H1 (cell line): ENCODE measurements around the gene SORD. TPM values are rescaled to one million over a fixed set of nuclear protein-coding genes. Genes with fewer than 3 reads are reported as not detected.

Experiments
- CTCF ChIA-PET: fragments of 300-600 bp; sonication (Branson Sonifier 250); formaldehyde crosslinking; loops from one replicate; lab custom pipeline; 2021; ENCODE audit not compliant: partially characterized antibody; lab: Charles Lee
- POLR2A ChIA-PET: fragments of 300-600 bp; sonication (Branson Sonifier 250); formaldehyde crosslinking; loops from one replicate; lab custom pipeline; 2021; ENCODE audit warnings: inconsistent platforms; ENCODE audit not compliant: partially characterized antibody; lab: Charles Lee
- DNase-seq, 2 experiments: peaks; one replicate each; pipeline versions ENCODE4 v3.0.0 to v3.0.0-alpha.2; 2010 to 2022; ENCODE audit warnings: low spot score in 2 of 2, low read depth in 1 of 2, mixed read lengths in 1 of 2
- FAIRE-seq: peaks from 2 replicates; lab custom pipeline; 2011; peaks lifted over from hg19 to GRCh38; lab: Jason Lieb, UNC
- H2AFZ ChIP-seq: 2 replicates; pipeline ENCODE4 v1.8.1; 2012; ENCODE audit warnings: low read length, inconsistent platforms
- H2AK5ac ChIP-seq: 2 replicates; pipeline ENCODE4 v1.6.1; 2013; ENCODE audit warnings: low read depth, low read length
- H2BK120ac ChIP-seq: replicated peaks from 2 replicates; pipeline ENCODE3; 2013; ENCODE audit warnings: low read depth, low read length, inconsistent platforms
- H2BK12ac ChIP-seq: 2 replicates; pipeline ENCODE4 v1.6.1; 2013; ENCODE audit warnings: low read depth, low read length
- H2BK15ac ChIP-seq: 2 replicates; pipeline ENCODE4 v1.6.1; 2013; ENCODE audit warnings: low read length
- H2BK20ac ChIP-seq: 2 replicates; pipeline ENCODE4 v1.6.1; 2013; ENCODE audit warnings: low read length
- H2BK5ac ChIP-seq: 2 replicates; pipeline ENCODE4 v1.6.1; 2013; ENCODE audit warnings: low read depth, low read length
- H3K14ac ChIP-seq: 2 replicates; pipeline ENCODE4 v1.6.1; 2013; ENCODE audit warnings: inconsistent platforms; ENCODE audit not compliant: insufficient read length
- H3K18ac ChIP-seq: 2 replicates; pipeline ENCODE4 v1.6.1; 2013; ENCODE audit warnings: low read length; ENCODE audit errors: extremely low read depth
- H3K23ac ChIP-seq: 2 replicates; pipeline ENCODE4 v1.6.1; 2013; ENCODE audit warnings: inconsistent platforms; ENCODE audit not compliant: insufficient read length
- H3K23me2 ChIP-seq: 2 replicates; pipeline ENCODE4 v1.6.1; 2013; ENCODE audit warnings: low read depth, low read length
- H3K27ac ChIP-seq: 2 replicates; pipeline ENCODE4 v1.6.1; 2011; ENCODE audit warnings: low read depth, low read length, inconsistent platforms
- H3K27me3 ChIP-seq, 4 experiments: replicated peaks in 1 of 4; 1 replicate in 1 of 4; 2 replicates in 3 of 4; pipeline versions ENCODE4 v1.6.1 to v1.8.1; 2011 to 2013; ENCODE audit warnings: low read length in 3 of 4, mild to moderate bottlenecking in 3 of 4, inconsistent platforms in 2 of 4, mixed read lengths in 2 of 4, moderate library complexity in 1 of 4; ENCODE audit not compliant: control insufficient read depth in 3 of 4, insufficient read depth in 3 of 4; ENCODE audit errors: extremely low read depth in 1 of 4
- H3K36me3 ChIP-seq, 4 experiments: 2 replicates each; pipeline versions ENCODE4 v1.6.1 to v1.8.1; 2011 to 2013; ENCODE audit warnings: mild to moderate bottlenecking in 4 of 4, low read length in 3 of 4, moderate library complexity in 2 of 4, control low read depth in 1 of 4, inconsistent platforms in 1 of 4; ENCODE audit not compliant: insufficient read depth in 4 of 4, control insufficient read depth in 2 of 4
- H3K4ac ChIP-seq: replicated peaks from 2 replicates; pipeline ENCODE3; 2013; ENCODE audit warnings: low read length, low read depth, mixed read lengths, inconsistent platforms; ENCODE audit not compliant: insufficient read length
- H3K4me1 ChIP-seq, 4 experiments: replicated peaks in 1 of 4; 1 replicate in 1 of 4; 2 replicates in 3 of 4; pipeline versions ENCODE4 v1.6.1 to v1.8.1; 2011 to 2013; ENCODE audit warnings: low read length in 3 of 4, inconsistent platforms in 2 of 4, mixed read lengths in 1 of 4; ENCODE audit not compliant: insufficient read depth in 4 of 4, control insufficient read depth in 3 of 4
- H3K4me2 ChIP-seq, 2 experiments: 2 replicates each; pipeline versions ENCODE4 v1.6.1 to v1.8.1; 2011 to 2013; ENCODE audit warnings: low read depth in 2 of 2, low read length in 2 of 2, control low read depth in 1 of 2, inconsistent platforms in 1 of 2, mild to moderate bottlenecking in 1 of 2; ENCODE audit not compliant: insufficient read depth in 1 of 2
- H3K4me3 ChIP-seq, 4 experiments: fragments of 200-600, 300-600 bp in 1 of 4; sonication (generic), shearing (Covaris generic), sonication (Bioruptor Twin) in 1 of 4; 2 replicates each; pipeline versions ENCODE4 v1.5.1 to v1.8.1; 2011 to 2016; ENCODE audit warnings: low read length in 4 of 4, low read depth in 3 of 4, control low read depth in 2 of 4, inconsistent platforms in 2 of 4, mild to moderate bottlenecking in 2 of 4, mixed read lengths in 1 of 4, moderate library complexity in 1 of 4; ENCODE audit not compliant: insufficient read depth in 2 of 4; ENCODE audit errors: extremely low read depth in 1 of 4
- H3K56ac ChIP-seq: replicated peaks from 2 replicates; pipeline ENCODE3; 2013; ENCODE audit warnings: low read depth, mild to moderate bottlenecking, mixed read lengths, low read length, inconsistent platforms; ENCODE audit not compliant: insufficient read length
- H3K79me1 ChIP-seq: 2 replicates; pipeline ENCODE4 v1.6.1; 2013; ENCODE audit warnings: low read depth, low read length, control low read depth
- H3K79me2 ChIP-seq, 2 experiments: 2 replicates each; pipeline versions ENCODE4 v1.6.1 to v1.8.1; 2012 to 2013; ENCODE audit warnings: low read length in 2 of 2, mild to moderate bottlenecking in 2 of 2, inconsistent platforms in 1 of 2; ENCODE audit not compliant: insufficient read depth in 2 of 2, control insufficient read depth in 1 of 2
- H3K9ac ChIP-seq, 4 experiments: replicated peaks in 1 of 4; 1 replicate in 1 of 4; 2 replicates in 3 of 4; pipeline versions ENCODE4 v1.6.1 to v1.8.1; 2011 to 2013; ENCODE audit warnings: low read depth in 3 of 4, low read length in 3 of 4, control low read depth in 2 of 4, mild to moderate bottlenecking in 2 of 4, moderate library complexity in 2 of 4, inconsistent platforms in 1 of 4; ENCODE audit errors: extremely low read depth in 1 of 4
- H3K9me3 ChIP-seq, 2 experiments: 2 replicates each; pipeline versions ENCODE4 v1.6.1 to v1.8.1; 2012 to 2013; ENCODE audit warnings: mild to moderate bottlenecking in 2 of 2, moderate library complexity in 2 of 2, control low read depth in 1 of 2, inconsistent platforms in 1 of 2, low read depth in 1 of 2, low read length in 1 of 2, mixed read lengths in 1 of 2; ENCODE audit not compliant: insufficient read depth in 2 of 2
- H4K20me1 ChIP-seq, 2 experiments: replicated peaks in 1 of 2; 2 replicates each; pipeline versions ENCODE3 to v1.8.1; 2011 to 2013; ENCODE audit warnings: inconsistent platforms in 2 of 2, low read length in 2 of 2, mild to moderate bottlenecking in 1 of 2; ENCODE audit not compliant: insufficient read depth in 2 of 2, control insufficient read depth in 1 of 2
- H4K5ac ChIP-seq: 2 replicates; pipeline ENCODE4 v1.6.1; 2013; ENCODE audit warnings: low read length, low read depth, mixed read lengths, inconsistent platforms; ENCODE audit not compliant: insufficient read length
- H4K8ac ChIP-seq: 2 replicates; pipeline ENCODE4 v1.8.0; 2013; ENCODE audit warnings: mild to moderate bottlenecking, moderate library complexity, low read length, inconsistent platforms; ENCODE audit not compliant: insufficient read depth; ENCODE audit errors: extremely low read depth
- H4K91ac ChIP-seq: replicated peaks from 2 replicates; pipeline ENCODE3; 2013; ENCODE audit warnings: low read length, mixed read lengths, inconsistent platforms; ENCODE audit not compliant: insufficient read length
- ATF2 ChIP-seq: IDR thresholded peaks from 2 replicates; pipeline ENCODE4 v1.6.1; 2012; ENCODE audit warnings: low read length, inconsistent platforms
- E2F6 ChIP-seq: IDR thresholded peaks from 2 replicates; pipeline ENCODE4 v1.6.1; 2012; ENCODE audit warnings: inconsistent platforms
- EP300 ChIP-seq, 2 experiments: IDR thresholded peaks; 1 replicate in 1 of 2; 2 replicates in 1 of 2; pipeline ENCODE4 v1.6.1; 2011 to 2012; ENCODE audit warnings: low read depth in 2 of 2, low read length in 2 of 2, mild to moderate bottlenecking in 2 of 2, borderline replicate concordance in 1 of 2, inconsistent platforms in 1 of 2, moderate library complexity in 1 of 2
- JUND ChIP-seq: IDR thresholded peaks from 2 replicates; pipeline ENCODE4 v1.6.1; 2011; ENCODE audit warnings: mild to moderate bottlenecking, improper control_type of control experiment, low read length
- MAFK ChIP-seq: IDR thresholded peaks from 2 replicates; pipeline ENCODE4 v1.6.1; 2012; ENCODE audit warnings: low read depth, mild to moderate bottlenecking, improper control_type of control experiment, low read length
- NRF1 ChIP-seq: IDR thresholded peaks from 2 replicates; pipeline ENCODE4 v1.6.1; 2011; ENCODE audit warnings: mild to moderate bottlenecking, low read depth, low read length, improper control_type of control experiment
- POLR2AphosphoS5 ChIP-seq: IDR thresholded peaks from 2 replicates; pipeline ENCODE4 v1.6.1; 2011; ENCODE audit warnings: low read depth, low read length
- POU5F1 ChIP-seq: IDR thresholded peaks from 2 replicates; pipeline ENCODE4 v1.6.1; 2011; ENCODE audit warnings: low read depth, mild to moderate bottlenecking, low read length, moderate library complexity
- RBBP5 ChIP-seq: IDR thresholded peaks from 2 replicates; pipeline ENCODE4 v1.7.1; 2012; ENCODE audit warnings: low read depth, mild to moderate bottlenecking, inconsistent platforms, low read length, moderate library complexity, borderline replicate concordance
- SIX5 ChIP-seq: IDR thresholded peaks from 2 replicates; pipeline ENCODE4 v1.6.1; 2011; ENCODE audit warnings: mild to moderate bottlenecking, low read depth, low read length
- TAF1 ChIP-seq: IDR thresholded peaks from 2 replicates; pipeline ENCODE4 v1.6.1; 2011; ENCODE audit warnings: mild to moderate bottlenecking, low read depth, low read length
- YY1 ChIP-seq: IDR thresholded peaks from 2 replicates; pipeline ENCODE4 v1.6.1; 2011; ENCODE audit warnings: low read depth, mild to moderate bottlenecking, low read length
- WGBS, 2 experiments: shearing (Covaris generic) in 1 of 2; methylation state at CpG; one replicate each; pipeline versions ENCODE4 v1.1.6 to v1.1.7; 2013 to 2015; ENCODE audit warnings: low lambda C conversion rate in 2 of 2, mixed read lengths in 2 of 2, inconsistent platforms in 1 of 2, low coverage in 1 of 2, missing lambda C conversion rate in 1 of 2; ENCODE audit not compliant: insufficient replicate concordance in 2 of 2, insufficient coverage in 1 of 2, insufficient read length in 1 of 2; ENCODE audit errors: extremely low coverage in 1 of 2, missing lambda C conversion rate in 1 of 2; 5-methylcytosine and 5-hydroxymethylcytosine counted together
- polyA plus RNA-seq, 7 experiments: library from polyadenylated mRNA; depleted of rRNA in 3 of 7; stranded (reverse) in 5 of 7; unstranded in 2 of 7; fragments of >200 nt in 5 of 7; fragments of 200-250 nt in 2 of 7; gene quantifications; 1 replicate in 5 of 7; 2 replicates in 1 of 7; 4 replicates in 1 of 7; pipeline versions ENCODE4 v1.2.1 to v1.2.3, GENCODE V29; 2011 to 2013; ENCODE audit warnings: missing spikeins in 2 of 7, mixed read lengths in 2 of 7
- total RNA-seq: library from RNA; stranded (reverse); fragmentation: NEBNext Ultra II Directional; extraction: Animal tissue kit (Norgen Biotek cat#: 25700); gene quantifications from 2 replicates; pipeline ENCODE4 v1.2.1, GENCODE V29; 2021

Gene SORD
- total and polyA plus RNA-seq, 2 of the 8 experiments (the other 6 are each of a cell fraction or from before 2014, with no cell fraction given): 52.6 to 75.8 TPM

GRCh38 chr15:45118996-45119395 is 96.0 kb downstream of the SORD start:
- H3K23me2 ChIP-seq: no peaks in the 10 kb centered on the region; the same call in 1 of the 2 replicates
- FAIRE-seq: no peak
- 87% methylated on average over 5 of the region's 5 CpGs; no CpG with 5 or more reads in 1 of the 2 experiments for WGBS, 2 experiments
- no peak overlapping the region for H2BK15ac ChIP-seq
- no peak overlapping the region for H3K9ac ChIP-seq
- H4K20me1 ChIP-seq: peaks cover 11 to 27% of the 10 kb centered on the region in 2 experiments
- ChIA-PET CTCF (interaction anchor here (0.8 to 2.7 kb wide), 21 partner anchors 8 to 164 kb away, joined by 3 to 38 read pairs (median 9); partner anchors contain the start of genes DUOX1 and DUOXA1), POLR2A (interaction anchor here (0.6 to 1.1 kb wide), 3 partner anchors 37 to 96 kb away, joined by 3 read pairs; partner anchors contain the start of gene SORD)
- H3K79me1 ChIP-seq: no peaks in the 10 kb centered on the region
- peaks cover 0 to 4% (median 0%) of the 10 kb centered on the region in 4 experiments; a peak in 1 of 8 replicates for H3K36me3 ChIP-seq
- no peak overlapping the region for H2BK120ac ChIP-seq
- no peaks in the 10 kb centered on the region for H3K79me2 ChIP-seq
- H3K4me3 ChIP-seq: no peak overlapping the region
- no peak overlapping the region for H2AK5ac ChIP-seq
- H3K56ac ChIP-seq: no peak overlapping the region
- no peak overlapping the region for H4K8ac ChIP-seq
- H2BK5ac ChIP-seq: no peak overlapping the region
- no peak overlapping the region for H3K4me2 ChIP-seq
- H4K91ac ChIP-seq: no peak overlapping the region
- H2BK12ac ChIP-seq: no peak overlapping the region
- H3K27me3 ChIP-seq: peaks cover 40 to 53% (median 46%) of the 10 kb centered on the region in 4 experiments
- no peak overlapping the region for H3K18ac ChIP-seq
- DNase-seq: no peak
- H3K23ac ChIP-seq: no peak overlapping the region
- no peak overlapping the region for H3K14ac ChIP-seq
- H3K4ac ChIP-seq: no peak overlapping the region
- H4K5ac ChIP-seq: no peak overlapping the region
- no peak overlapping the region for H3K27ac ChIP-seq
- peaks cover 0 to 11% (median 11%) of the 10 kb centered on the region in 4 experiments; a peak in 6 of 7 replicates for H3K4me1 ChIP-seq
- H3K9me3 ChIP-seq: no peaks in the 10 kb centered on the region; a peak in 1 of 4 replicates
- H2AFZ ChIP-seq: no peak overlapping the region
- no peak overlapping the region for H2BK20ac ChIP-seq
- TF ChIP-seq MAFK (no peak), POU5F1 (no peak), JUND (no peak), ATF2 (no peak), POLR2AphosphoS5 (no peak), TAF1 (no peak), YY1 (no peak), SIX5 (no peak), E2F6 (no peak), NRF1 (no peak), RBBP5 (no peak), EP300 (IDR thresholded peaks at IDR 0.05; ENCODE audit: borderline replicate concordance in 1 of 2, low read depth in 2 of 2, low read length in 2 of 2) (no peak)
